B cell (primary cell): ENCODE measurements around the gene FLT3LG. TPM values are rescaled to one million over a fixed set of nuclear protein-coding genes. Genes with fewer than 3 reads are reported as not detected.

Experiments
- ATAC-seq: fragments of 200-7000 bp; cut with Tn5 transposase; one replicate; pipeline ENCODE4 v1.10.0; 2021; ENCODE audit warnings: low read depth, mild to moderate bottlenecking, moderate number of reproducible peaks, moderate library complexity
- CTCF ChIA-PET: fragments of 350-600 bp; sonication (Branson Sonifier 250); formaldehyde crosslinking; loops from one replicate; lab custom pipeline; 2021; ENCODE audit warnings: antibody characterized with exemption, inconsistent platforms; lab: Charles Lee
- POLR2A ChIA-PET: fragments of 350-600 bp; sonication (Branson Sonifier 250); formaldehyde crosslinking; loops from one replicate; lab custom pipeline; 2021; ENCODE audit warnings: antibody characterized with exemption; lab: Charles Lee
- DNase-seq: peaks from one replicate; pipeline ENCODE4 v3.0.0; 2013
- H2AFZ ChIP-seq: 2 replicates; pipeline ENCODE4 v1.6.1; 2012; ENCODE audit warnings: mild to moderate bottlenecking, low read depth, low read length; ENCODE audit not compliant: insufficient read depth, poor library complexity, severe bottlenecking
- H3K27ac ChIP-seq, 2 donors: 1 replicate in 1 of 2; 2 replicates in 1 of 2; pipeline ENCODE4 v1.5.1; 2012 to 2013; ENCODE audit warnings: low read length in 2 of 2, mild to moderate bottlenecking in 2 of 2, moderate library complexity in 1 of 2
- H3K27me3 ChIP-seq, 4 experiments: fragments of 200-600 bp in 1 of 4; sonication (generic) in 1 of 4; replicated peaks in 1 of 4; 1 replicate in 2 of 4; 2 replicates in 2 of 4; pipeline versions ENCODE4 v1.6.1 to v1.7.0; 2013 to 2016; ENCODE audit warnings: low read length in 3 of 4, mild to moderate bottlenecking in 2 of 4, mixed read lengths in 1 of 4, moderate library complexity in 1 of 4; ENCODE audit not compliant: insufficient read depth in 4 of 4, control insufficient read depth in 3 of 4; ENCODE audit errors: control extremely low read depth in 1 of 4
- H3K36me3 ChIP-seq, 2 experiments: replicated peaks in 1 of 2; 1 replicate in 1 of 2; 2 replicates in 1 of 2; pipeline versions ENCODE4 v1.6.1 to v1.7.1; 2013; ENCODE audit warnings: low read length in 1 of 2; ENCODE audit not compliant: insufficient read depth in 2 of 2, control insufficient read depth in 1 of 2; ENCODE audit errors: control extremely low read depth in 1 of 2, extremely low read depth in 1 of 2
- H3K4me1 ChIP-seq, 2 donors: fragments of 200-600 bp in 1 of 2; sonication (generic) in 1 of 2; 1 replicate in 1 of 2; 2 replicates in 1 of 2; pipeline versions ENCODE4 v1.5.1 to v1.6.1; 2013 to 2017; ENCODE audit warnings: low read length in 2 of 2; ENCODE audit not compliant: control insufficient read depth in 2 of 2, insufficient read depth in 2 of 2
- H3K4me2 ChIP-seq: replicated peaks from 2 replicates; pipeline ENCODE3; 2012; ENCODE audit warnings: mild to moderate bottlenecking, low read depth, low read length; ENCODE audit not compliant: poor library complexity, severe bottlenecking
- H3K4me3 ChIP-seq, 5 experiments: fragments of 200-600 bp in 1 of 5; sonication (generic) in 1 of 5; 1 replicate in 3 of 5; 2 replicates in 2 of 5; pipeline versions ENCODE4 v1.5.1 to v1.7.0; 2011 to 2016; ENCODE audit warnings: low read length in 4 of 5, mild to moderate bottlenecking in 4 of 5, low read depth in 2 of 5, control low read depth in 1 of 5, moderate library complexity in 1 of 5; ENCODE audit not compliant: insufficient read depth in 1 of 5; ENCODE audit errors: control extremely low read depth in 1 of 5, extremely low read depth in 1 of 5
- H3K79me2 ChIP-seq: fragments of 200-600 bp; sonication (generic); one replicate; pipeline ENCODE4 v1.6.0; 2016; ENCODE audit warnings: low read length; ENCODE audit not compliant: control insufficient read depth, insufficient read depth
- H3K9ac ChIP-seq: fragments of 200-600 bp; sonication (generic); 2 replicates; pipeline ENCODE4 v1.6.1; 2017; ENCODE audit warnings: mild to moderate bottlenecking, low read length, moderate library complexity
- H3K9me3 ChIP-seq, 3 donors: one replicate each; pipeline versions ENCODE4 v1.6.1 to v1.7.1; 2013; ENCODE audit warnings: low read length in 2 of 3; ENCODE audit not compliant: control insufficient read depth in 2 of 3, insufficient read depth in 1 of 3; ENCODE audit errors: control extremely low read depth in 1 of 3
- H4K20me1 ChIP-seq: 2 replicates; pipeline ENCODE4 v1.6.0; 2012; ENCODE audit warnings: mild to moderate bottlenecking, low read length; ENCODE audit not compliant: insufficient read depth, control insufficient read depth, poor library complexity, severe bottlenecking
- H3K27ac Mint-ChIP-seq: one replicate; pipeline ENCODE4 v1.8.0; 2021; ENCODE audit warnings: mixed read lengths
- H3K27me3 Mint-ChIP-seq: one replicate; pipeline ENCODE4 v1.8.0; 2021; ENCODE audit warnings: mixed read lengths
- H3K4me1 Mint-ChIP-seq: one replicate; pipeline ENCODE4 v1.8.0; 2021; ENCODE audit warnings: mixed read lengths
- H3K4me3 Mint-ChIP-seq: one replicate; pipeline ENCODE4 v1.8.0; 2021; ENCODE audit warnings: mixed read lengths
- H3K9me3 Mint-ChIP-seq: one replicate; pipeline ENCODE4 v1.8.0; 2022; ENCODE audit warnings: mixed read lengths; ENCODE audit not compliant: insufficient read depth
- CTCF ChIP-seq: fragments of 200-600 bp; IDR thresholded peaks from one replicate; pipeline ENCODE4 v1.8.0; 2022; ENCODE audit warnings: antibody characterized with exemption, mild to moderate bottlenecking
- EZH2 ChIP-seq: IDR thresholded peaks from 2 replicates; pipeline ENCODE4 v1.6.1; 2012; ENCODE audit warnings: borderline replicate concordance, low read depth, mild to moderate bottlenecking, moderate library complexity, low read length; ENCODE audit not compliant: insufficient read depth, poor library complexity, severe bottlenecking
- WGBS: methylation state at CpG from one replicate; pipeline ENCODE4 v1.1.5; 2013; ENCODE audit warnings: missing lambda C conversion rate; ENCODE audit not compliant: insufficient coverage; 5-methylcytosine and 5-hydroxymethylcytosine counted together
- intact Hi-C: fragments of 100-400 bp; cut with micrococcal nuclease; formaldehyde crosslinking; loops from one replicate; pipeline ENCODE4 v1.10.0; 2022
- polyA plus RNA-seq: library from polyadenylated mRNA; depleted of rRNA; stranded (reverse); fragments of >200 nt; gene quantifications from 2 replicates; pipeline ENCODE4 v1.2.3, GENCODE V29; 2012
- total RNA-seq, 2 donors: library from RNA; stranded (reverse); fragments of 120-200 nt in 1 of 2; gene quantifications; 1 replicate in 1 of 2; 2 replicates in 1 of 2; pipeline versions ENCODE4 v1.2.3 to v1.2.4, GENCODE V29; 2013 to 2022

The FLT3LG gene
- total and polyA plus RNA-seq, 2 donors (not counting 1 experiment from before 2014, with no cell fraction given): 31.0 to 49.8 TPM

DNA sequence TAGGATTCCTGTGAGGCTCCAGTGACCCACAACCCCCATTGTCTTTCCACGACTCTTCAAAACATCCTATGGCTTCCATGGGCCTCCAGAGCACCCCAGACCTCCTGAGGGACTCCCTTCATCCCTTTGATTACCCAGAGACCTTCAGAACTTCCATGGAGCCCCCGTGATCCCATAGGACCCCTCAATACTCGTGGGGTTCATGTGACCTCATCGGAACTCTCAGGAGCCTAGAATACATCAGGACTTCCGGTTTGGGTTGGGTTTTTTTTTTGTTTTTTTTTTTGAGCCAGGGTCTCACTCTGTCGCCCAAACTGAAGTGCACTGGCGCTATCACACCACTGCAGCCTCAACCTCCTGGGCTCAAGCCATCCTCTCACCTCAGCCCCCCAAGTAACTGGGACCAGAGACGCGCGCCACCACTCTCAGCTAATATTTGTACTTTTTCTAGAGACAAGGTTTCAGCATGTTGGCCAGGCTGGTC lies 20.2 kb upstream of the FLT3LG start:
- peaks cover 76% of the 10 kb centered on the region for H3K79me2 ChIP-seq
- CTCF ChIA-PET: interaction anchor here (0.6 to 5.0 kb wide), 10 partner anchors 9 to 1187 kb away, joined by 3 to 44 read pairs (median 4); partner anchors contain the start of genes FLT3LG, NOSIP and PRMT1

More for the DNA sequence above, 20.2 kb upstream of the FLT3LG start:
- H3K27me3 Mint-ChIP-seq: no peaks in the 10 kb centered on the region
- Histone ChIP-seq H3K4me3 (peak overlapping the region; percentile 74 to 100 (median 89)), H3K27ac (peak overlapping the region; percentile 99), H3K27me3 (no peaks in the 10 kb centered on the region), H3K9ac (peak overlapping the region; percentile 98), H3K36me3 (peaks cover 0 to 29% of the 10 kb centered on the region in 2 experiments), H3K4me2 (peak overlapping the region; percentile 97), H4K20me1 (peaks cover 17% of the 10 kb centered on the region), H3K4me1 (peaks cover 23 to 43% of the 10 kb centered on the region in 2 donors), H3K9me3 (peaks cover 0 to 3% (median 0%) of the 10 kb centered on the region in 3 donors), H2AFZ (peak overlapping the region; percentile 68)
- WGBS: 67% methylated on average over 4 of the region's 10 CpGs
- intact Hi-C loops: loop anchor here (1.0 kb wide), 3 partner anchors 16 to 223 kb away; partner anchors contain the start of gene SCAF1
- TF ChIP-seq CTCF (no peak), EZH2 (no peak)
- POLR2A ChIA-PET: interaction anchor here (0.6 to 4.0 kb wide), 11 partner anchors 10 to 223 kb away, joined by 3 to 57 read pairs (median 5); partner anchors contain the start of genes CD37, PRMT1 and RPS11
- H3K9me3 Mint-ChIP-seq: no peaks in the 10 kb centered on the region
- H3K4me1 Mint-ChIP-seq: peaks cover 43% of the 10 kb centered on the region
- no peak for ATAC-seq
- H3K4me3 Mint-ChIP-seq: peak overlapping the region; percentile 99
- no peak for DNase-seq
- peak overlapping the region; percentile 100 for H3K27ac Mint-ChIP-seq
